B cell (primary cell): ENCODE measurements around the gene CCDC57. TPM values are rescaled to one million over a fixed set of nuclear protein-coding genes. Genes with fewer than 3 reads are reported as not detected.
A peak's percentile ranks its signal among the peaks of the same experiment; 100 is the strongest.

Source experiments
- ATAC-seq: fragments of 200-7000 bp; cut with Tn5 transposase; one replicate; pipeline ENCODE4 v1.10.0; 2021; ENCODE audit warnings: low read depth, mild to moderate bottlenecking, moderate number of reproducible peaks, moderate library complexity
- CTCF ChIA-PET: fragments of 350-600 bp; sonication (Branson Sonifier 250); formaldehyde crosslinking; loops from one replicate; lab custom pipeline; 2021; ENCODE audit warnings: antibody characterized with exemption, inconsistent platforms; lab: Charles Lee
- POLR2A ChIA-PET: fragments of 350-600 bp; sonication (Branson Sonifier 250); formaldehyde crosslinking; loops from one replicate; lab custom pipeline; 2021; ENCODE audit warnings: antibody characterized with exemption; lab: Charles Lee
- DNase-seq: peaks from one replicate; pipeline ENCODE4 v3.0.0; 2013
- H2AFZ ChIP-seq: 2 replicates; pipeline ENCODE4 v1.6.1; 2012; ENCODE audit warnings: mild to moderate bottlenecking, low read depth, low read length; ENCODE audit not compliant: insufficient read depth, poor library complexity, severe bottlenecking
- H3K27ac ChIP-seq, 2 donors: 1 replicate in 1 of 2; 2 replicates in 1 of 2; pipeline ENCODE4 v1.5.1; 2012 to 2013; ENCODE audit warnings: low read length in 2 of 2, mild to moderate bottlenecking in 2 of 2, moderate library complexity in 1 of 2
- H3K27me3 ChIP-seq, 4 experiments: fragments of 200-600 bp in 1 of 4; sonication (generic) in 1 of 4; replicated peaks in 1 of 4; 1 replicate in 2 of 4; 2 replicates in 2 of 4; pipeline versions ENCODE4 v1.6.1 to v1.7.0; 2013 to 2016; ENCODE audit warnings: low read length in 3 of 4, mild to moderate bottlenecking in 2 of 4, mixed read lengths in 1 of 4, moderate library complexity in 1 of 4; ENCODE audit not compliant: insufficient read depth in 4 of 4, control insufficient read depth in 3 of 4; ENCODE audit errors: control extremely low read depth in 1 of 4
- H3K36me3 ChIP-seq, 2 experiments: replicated peaks in 1 of 2; 1 replicate in 1 of 2; 2 replicates in 1 of 2; pipeline versions ENCODE4 v1.6.1 to v1.7.1; 2013; ENCODE audit warnings: low read length in 1 of 2; ENCODE audit not compliant: insufficient read depth in 2 of 2, control insufficient read depth in 1 of 2; ENCODE audit errors: control extremely low read depth in 1 of 2, extremely low read depth in 1 of 2
- H3K4me1 ChIP-seq, 2 donors: fragments of 200-600 bp in 1 of 2; sonication (generic) in 1 of 2; 1 replicate in 1 of 2; 2 replicates in 1 of 2; pipeline versions ENCODE4 v1.5.1 to v1.6.1; 2013 to 2017; ENCODE audit warnings: low read length in 2 of 2; ENCODE audit not compliant: control insufficient read depth in 2 of 2, insufficient read depth in 2 of 2
- H3K4me2 ChIP-seq: replicated peaks from 2 replicates; pipeline ENCODE3; 2012; ENCODE audit warnings: mild to moderate bottlenecking, low read depth, low read length; ENCODE audit not compliant: poor library complexity, severe bottlenecking
- H3K4me3 ChIP-seq, 5 experiments: fragments of 200-600 bp in 1 of 5; sonication (generic) in 1 of 5; 1 replicate in 3 of 5; 2 replicates in 2 of 5; pipeline versions ENCODE4 v1.5.1 to v1.7.0; 2011 to 2016; ENCODE audit warnings: low read length in 4 of 5, mild to moderate bottlenecking in 4 of 5, low read depth in 2 of 5, control low read depth in 1 of 5, moderate library complexity in 1 of 5; ENCODE audit not compliant: insufficient read depth in 1 of 5; ENCODE audit errors: control extremely low read depth in 1 of 5, extremely low read depth in 1 of 5
- H3K79me2 ChIP-seq: fragments of 200-600 bp; sonication (generic); one replicate; pipeline ENCODE4 v1.6.0; 2016; ENCODE audit warnings: low read length; ENCODE audit not compliant: control insufficient read depth, insufficient read depth
- H3K9ac ChIP-seq: fragments of 200-600 bp; sonication (generic); 2 replicates; pipeline ENCODE4 v1.6.1; 2017; ENCODE audit warnings: mild to moderate bottlenecking, low read length, moderate library complexity
- H3K9me3 ChIP-seq, 3 donors: one replicate each; pipeline versions ENCODE4 v1.6.1 to v1.7.1; 2013; ENCODE audit warnings: low read length in 2 of 3; ENCODE audit not compliant: control insufficient read depth in 2 of 3, insufficient read depth in 1 of 3; ENCODE audit errors: control extremely low read depth in 1 of 3
- H4K20me1 ChIP-seq: 2 replicates; pipeline ENCODE4 v1.6.0; 2012; ENCODE audit warnings: mild to moderate bottlenecking, low read length; ENCODE audit not compliant: insufficient read depth, control insufficient read depth, poor library complexity, severe bottlenecking
- H3K27ac Mint-ChIP-seq: one replicate; pipeline ENCODE4 v1.8.0; 2021; ENCODE audit warnings: mixed read lengths
- H3K27me3 Mint-ChIP-seq: one replicate; pipeline ENCODE4 v1.8.0; 2021; ENCODE audit warnings: mixed read lengths
- H3K4me1 Mint-ChIP-seq: one replicate; pipeline ENCODE4 v1.8.0; 2021; ENCODE audit warnings: mixed read lengths
- H3K4me3 Mint-ChIP-seq: one replicate; pipeline ENCODE4 v1.8.0; 2021; ENCODE audit warnings: mixed read lengths
- H3K9me3 Mint-ChIP-seq: one replicate; pipeline ENCODE4 v1.8.0; 2022; ENCODE audit warnings: mixed read lengths; ENCODE audit not compliant: insufficient read depth
- CTCF ChIP-seq: fragments of 200-600 bp; IDR thresholded peaks from one replicate; pipeline ENCODE4 v1.8.0; 2022; ENCODE audit warnings: antibody characterized with exemption, mild to moderate bottlenecking
- EZH2 ChIP-seq: IDR thresholded peaks from 2 replicates; pipeline ENCODE4 v1.6.1; 2012; ENCODE audit warnings: borderline replicate concordance, low read depth, mild to moderate bottlenecking, moderate library complexity, low read length; ENCODE audit not compliant: insufficient read depth, poor library complexity, severe bottlenecking
- WGBS: methylation state at CpG from one replicate; pipeline ENCODE4 v1.1.5; 2013; ENCODE audit warnings: missing lambda C conversion rate; ENCODE audit not compliant: insufficient coverage; 5-methylcytosine and 5-hydroxymethylcytosine counted together
- intact Hi-C: fragments of 100-400 bp; cut with micrococcal nuclease; formaldehyde crosslinking; loops from one replicate; pipeline ENCODE4 v1.10.0; 2022
- polyA plus RNA-seq: library from polyadenylated mRNA; depleted of rRNA; stranded (reverse); fragments of >200 nt; gene quantifications from 2 replicates; pipeline ENCODE4 v1.2.3, GENCODE V29; 2012
- total RNA-seq, 2 donors: library from RNA; stranded (reverse); fragments of 120-200 nt in 1 of 2; gene quantifications; 1 replicate in 1 of 2; 2 replicates in 1 of 2; pipeline versions ENCODE4 v1.2.3 to v1.2.4, GENCODE V29; 2013 to 2022

The CCDC57 gene
- total and polyA plus RNA-seq, 2 donors (not counting 1 experiment from before 2014, with no cell fraction given) = 49.7 to 67.2 TPM

GRCh38 chr17:82098169-82098938 lies 114.3 kb downstream of the CCDC57 start, which contains the start of gene FASN:
Gene FASN, minus strand, starts transcription at chr17:82098236. Its CDS starts 1,791 bp downstream, at chr17:82096445.
- H3K36me3 ChIP-seq = peaks cover 0 to 17% of the 10 kb centered on the region in 2 experiments
- POLR2A ChIA-PET = interaction anchor here (1.0 to 1.8 kb wide), 5 partner anchors 32 to 265 kb away, joined by 3 to 9 read pairs (median 4); partner anchors contain the start of genes CENPX, DCXR, DUS1L and GPS1
- DNase-seq = peak; percentile 97
- WGBS = under 1% methylated on average over 115 of the region's 124 CpGs
- peaks cover 31% of the 10 kb centered on the region for H3K79me2 ChIP-seq
- H3K4me1 ChIP-seq = peaks cover 16 to 28% of the 10 kb centered on the region in 2 donors
- no peaks in the 10 kb centered on the region for H3K9me3 Mint-ChIP-seq
- peak within 1 kb of the TSS; percentile 99 for H3K4me2 ChIP-seq
- H3K9ac ChIP-seq = peak within 1 kb of the TSS; percentile 78
- peaks cover 9% of the 10 kb centered on the region for H3K4me1 Mint-ChIP-seq
- H3K9me3 ChIP-seq = no peaks in the 10 kb centered on the region
- TF ChIP-seq EZH2 = no peak
- peak; percentile 58 for TF ChIP-seq CTCF
- peak within 1 kb of the TSS; percentile 88 to 89 for H3K27ac ChIP-seq
- ATAC-seq = peak; percentile 76
- H2AFZ ChIP-seq = peak within 1 kb of the TSS; percentile 82
- no peaks in the 10 kb centered on the region for H3K27me3 ChIP-seq
- H3K4me3 ChIP-seq = peak within 1 kb of the TSS; percentile 11 to 78 (median 64)
- no peaks in the 10 kb centered on the region for H3K27me3 Mint-ChIP-seq
- H3K27ac Mint-ChIP-seq = peak within 1 kb of the TSS; percentile 89
- H3K4me3 Mint-ChIP-seq = peak within 1 kb of the TSS; percentile 82
- peaks cover 15% of the 10 kb centered on the region for H4K20me1 ChIP-seq
- CTCF ChIA-PET = interaction anchor here (0.9 to 1.4 kb wide), 5 partner anchors 8 to 351 kb away, joined by 3 to 5 read pairs (median 3); no protein-coding TSS in a partner anchor
- intact Hi-C loops = loop anchor here (1.0 to 10.0 kb wide), 7 partner anchors 8 to 954 kb away; partner anchors contain the start of genes CCDC57, DCXR, DUS1L and GPS1

- peak overlapping the region; percentile 99 for H3K4me2 ChIP-seq
- Mint-ChIP-seq H3K27ac (peak overlapping the region; percentile 88), H3K4me3 (peak overlapping the region; percentile 82), H3K27me3 (no peaks in the 10 kb centered on the region), H3K4me1 (peaks cover 9% of the 10 kb centered on the region), H3K9me3 (no peaks in the 10 kb centered on the region)
- peaks cover 16 to 28% of the 10 kb centered on the region in 2 donors for H3K4me1 ChIP-seq
- intact Hi-C loops = loop anchor here (1.0 to 10.0 kb wide), 7 partner anchors 8 to 954 kb away; partner anchors contain the start of genes CCDC57, DCXR, DUS1L and GPS1
- H3K36me3 ChIP-seq = peaks cover 0 to 21% of the 10 kb centered on the region in 2 experiments
- no peaks in the 10 kb centered on the region for H3K9me3 ChIP-seq
- peak overlapping the region in 4 of 5 experiments; percentile 43 to 75 (median 57) for H3K4me3 ChIP-seq
- H3K27me3 ChIP-seq = no peaks in the 10 kb centered on the region
- ChIA-PET CTCF (interaction anchor here (1.0 to 1.4 kb wide), 4 partner anchors 8 to 352 kb away, joined by 3 read pairs; no protein-coding TSS in a partner anchor), POLR2A (interaction anchor here (1.1 to 1.8 kb wide), 2 partner anchors 46 to 60 kb away, joined by 5 to 9 read pairs; partner anchors contain the start of genes DCXR, GPS1 and RFNG)
- H3K79me2 ChIP-seq = peaks cover 35% of the 10 kb centered on the region
- ATAC-seq = no peak
- peak overlapping the region; percentile 70 for H3K9ac ChIP-seq
- H4K20me1 ChIP-seq = peaks cover 15% of the 10 kb centered on the region
- peak overlapping the region; percentile 55 to 89 for H3K27ac ChIP-seq
- peak overlapping the region; percentile 82 for H2AFZ ChIP-seq
- DNase-seq = no peak
- WGBS = under 1% methylated on average over 36 of the region's 36 CpGs
- TF ChIP-seq CTCF = no peak
- no peak for TF ChIP-seq EZH2
Measured at GRCh38 chr17:82097919-82098168, 114.8 kb downstream of the CCDC57 start.
